ENCODE measurements around the gene TRMT11.
"Not testable (repeated sequence)": the region's sequence is repeated elsewhere in the genome, so short reads cannot be mapped to it uniquely, and the experiment has no call there.

TRMT11 gene

DNA sequence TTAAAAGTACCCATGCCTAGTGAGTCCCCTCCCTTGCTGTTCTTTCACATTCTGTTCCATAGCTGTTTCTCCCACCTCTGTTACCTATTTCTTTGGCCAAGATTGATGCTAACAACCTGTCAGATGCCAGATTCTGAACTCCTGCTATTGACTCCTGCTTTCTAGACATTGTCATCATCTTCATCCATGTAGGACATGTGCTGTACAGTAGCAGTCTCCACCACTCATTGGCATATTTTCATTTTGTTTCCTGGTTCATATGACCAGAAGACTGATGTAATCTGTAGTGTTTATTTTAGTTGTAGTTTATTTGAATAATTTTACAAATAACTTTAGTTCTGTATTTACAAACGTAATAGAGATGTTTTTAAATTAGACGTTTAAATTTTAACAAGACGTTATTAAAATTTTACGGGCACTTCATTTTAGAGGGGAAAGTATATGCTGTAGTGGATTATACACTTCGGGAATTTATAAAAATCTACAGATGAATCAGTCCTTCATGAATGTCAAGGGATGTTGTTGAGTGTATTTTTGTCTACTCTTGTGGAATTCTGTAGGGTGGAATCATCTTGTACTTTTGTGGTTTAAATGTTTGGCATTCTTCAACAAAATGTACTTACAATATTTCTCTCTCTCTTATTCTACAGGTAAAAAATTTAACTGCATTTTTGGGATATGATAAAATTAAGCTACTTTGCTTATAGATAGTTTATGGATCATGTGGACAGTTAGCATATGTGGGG is 34.1 kb downstream of the TRMT11 start:
- Histone ChIP-seq H3K9ac (ENCODE audit: low read length) (no peak overlapping the region), H3K27me3 (ENCODE audit: insufficient read depth, low read length) (no peaks in the 10 kb centered on the region), H3K4me1 (ENCODE audit: insufficient read depth, low read length, severe bottlenecking) (no peaks in the 10 kb centered on the region), H4K20me1 (ENCODE audit: insufficient read depth, low read length) (no peaks in the 10 kb centered on the region), H3F3A (ENCODE audit: insufficient read depth, low read length) (no peaks in the 10 kb centered on the region), H3K79me2 (ENCODE audit: insufficient read depth, low read length) (no peaks in the 10 kb centered on the region), H3K9me2 (ENCODE audit: low read depth, low read length) (no peaks in the 10 kb centered on the region), H3K27ac (ENCODE audit: low read depth, low read length, poor library complexity, severe bottlenecking) (no peak overlapping the region), H3K36me3 (ENCODE audit: insufficient read depth, low read length) (peaks cover 88% of the 10 kb centered on the region), H3K9me3 (ENCODE audit: low read length) (no peaks in the 10 kb centered on the region), H3K4me3 (ENCODE audit: low read depth, low read length, poor library complexity, severe bottlenecking) (no peak overlapping the region), H2AFZ (ENCODE audit: low read length) (no peak overlapping the region), H3K4me2 (ENCODE audit: low read length) (no peak overlapping the region)
- no peak for TF ChIP-seq EZH2 (IDR thresholded peaks at IDR 0.05; ENCODE audit: borderline replicate concordance, low read length)
- TF ChIP-seq, protein P1, sequence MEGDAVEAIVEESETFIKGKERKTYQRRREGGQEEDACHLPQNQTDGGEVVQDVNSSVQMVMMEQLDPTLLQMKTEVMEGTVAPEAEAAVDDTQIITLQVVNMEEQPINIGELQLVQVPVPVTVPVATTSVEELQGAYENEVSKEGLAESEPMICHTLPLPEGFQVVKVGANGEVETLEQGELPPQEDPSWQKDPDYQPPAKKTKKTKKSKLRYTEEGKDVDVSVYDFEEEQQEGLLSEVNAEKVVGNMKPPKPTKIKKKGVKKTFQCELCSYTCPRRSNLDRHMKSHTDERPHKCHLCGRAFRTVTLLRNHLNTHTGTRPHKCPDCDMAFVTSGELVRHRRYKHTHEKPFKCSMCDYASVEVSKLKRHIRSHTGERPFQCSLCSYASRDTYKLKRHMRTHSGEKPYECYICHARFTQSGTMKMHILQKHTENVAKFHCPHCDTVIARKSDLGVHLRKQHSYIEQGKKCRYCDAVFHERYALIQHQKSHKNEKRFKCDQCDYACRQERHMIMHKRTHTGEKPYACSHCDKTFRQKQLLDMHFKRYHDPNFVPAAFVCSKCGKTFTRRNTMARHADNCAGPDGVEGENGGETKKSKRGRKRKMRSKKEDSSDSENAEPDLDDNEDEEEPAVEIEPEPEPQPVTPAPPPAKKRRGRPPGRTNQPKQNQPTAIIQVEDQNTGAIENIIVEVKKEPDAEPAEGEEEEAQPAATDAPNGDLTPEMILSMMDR (IDR thresholded peaks at IDR 0.05; ENCODE audit: low read length): no peak

DNA sequence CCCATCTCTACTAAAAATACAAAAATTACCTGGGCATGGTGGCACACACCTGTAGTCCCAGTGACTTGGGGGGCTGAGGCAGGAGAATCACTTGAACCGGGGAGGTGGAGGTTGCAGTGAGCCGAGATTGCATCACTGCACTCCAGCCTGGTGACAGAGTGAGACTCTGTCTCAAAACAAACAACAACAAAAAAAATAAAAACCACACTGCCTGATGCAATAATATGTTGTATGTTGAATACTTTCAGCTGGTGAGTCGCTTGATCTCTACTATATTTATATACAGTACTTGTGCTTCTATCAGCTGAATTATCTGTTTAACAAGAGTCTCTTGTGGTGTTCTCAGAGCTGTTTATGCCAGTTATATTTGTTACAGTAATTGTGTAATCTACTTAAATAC is 37.1 kb downstream of the TRMT11 start:
- peaks cover 83% of the 10 kb centered on the region for H3K36me3 ChIP-seq (ENCODE audit: insufficient read depth, low read length)
- H3K4me1 ChIP-seq (ENCODE audit: insufficient read depth, low read length, severe bottlenecking); H2AFZ ChIP-seq (ENCODE audit: low read length); H3K9me2 ChIP-seq (ENCODE audit: low read depth, low read length); H3K4me2 ChIP-seq (ENCODE audit: low read length); H4K20me1 ChIP-seq (ENCODE audit: insufficient read depth, low read length); H3F3A ChIP-seq (ENCODE audit: insufficient read depth, low read length); H3K9ac ChIP-seq (ENCODE audit: low read length); H3K9me3 ChIP-seq (ENCODE audit: low read length); H3K79me2 ChIP-seq (ENCODE audit: insufficient read depth, low read length); H3K27me3 ChIP-seq (ENCODE audit: insufficient read depth, low read length); H3K27ac ChIP-seq (ENCODE audit: low read depth, low read length, poor library complexity, severe bottlenecking); H3K4me3 ChIP-seq (ENCODE audit: low read depth, low read length, poor library complexity, severe bottlenecking): not testable (repeated sequence)

- Histone ChIP-seq H4K20me1 (ENCODE audit: insufficient read depth, low read length) (no peaks in the 10 kb centered on the region), H3K9me3 (ENCODE audit: low read length) (no peaks in the 10 kb centered on the region), H3K9ac (ENCODE audit: low read length) (no peak overlapping the region), H3K79me2 (ENCODE audit: insufficient read depth, low read length) (no peaks in the 10 kb centered on the region), H3K9me2 (ENCODE audit: low read depth, low read length) (no peaks in the 10 kb centered on the region), H3K4me1 (ENCODE audit: insufficient read depth, low read length, severe bottlenecking) (no peaks in the 10 kb centered on the region), H3F3A (ENCODE audit: insufficient read depth, low read length) (no peaks in the 10 kb centered on the region), H2AFZ (ENCODE audit: low read length) (no peak overlapping the region), H3K27me3 (ENCODE audit: insufficient read depth, low read length) (no peaks in the 10 kb centered on the region), H3K27ac (ENCODE audit: low read depth, low read length, poor library complexity, severe bottlenecking) (no peak overlapping the region), H3K4me2 (ENCODE audit: low read length) (no peak overlapping the region), H3K4me3 (ENCODE audit: low read depth, low read length, poor library complexity, severe bottlenecking) (no peak overlapping the region), H3K36me3 (ENCODE audit: insufficient read depth, low read length) (peaks cover 78% of the 10 kb centered on the region)
- TF ChIP-seq EZH2 (IDR thresholded peaks at IDR 0.05; ENCODE audit: borderline replicate concordance, low read length): no peak
- TF ChIP-seq, protein P1 (IDR thresholded peaks at IDR 0.05; ENCODE audit: low read length): no peak
These were observed 39.7 kb downstream of the TRMT11 start for GRCh38 chr6:126026001-126026400.

GRCh38 chr6:126027601-126028000 is 41.3 kb downstream of the TRMT11 start:
- Histone ChIP-seq H3K27me3 (ENCODE audit: insufficient read depth, low read length) (no peaks in the 10 kb centered on the region), H3K9ac (ENCODE audit: low read length) (no peak overlapping the region), H3K9me3 (ENCODE audit: low read length) (no peaks in the 10 kb centered on the region), H3F3A (ENCODE audit: insufficient read depth, low read length) (no peaks in the 10 kb centered on the region), H3K36me3 (ENCODE audit: insufficient read depth, low read length) (peaks cover 63% of the 10 kb centered on the region), H2AFZ (ENCODE audit: low read length) (no peak overlapping the region), H3K9me2 (ENCODE audit: low read depth, low read length) (no peaks in the 10 kb centered on the region), H3K4me2 (ENCODE audit: low read length) (no peak overlapping the region), H3K4me3 (ENCODE audit: low read depth, low read length, poor library complexity, severe bottlenecking) (no peak overlapping the region), H3K4me1 (ENCODE audit: insufficient read depth, low read length, severe bottlenecking) (no peaks in the 10 kb centered on the region), H4K20me1 (ENCODE audit: insufficient read depth, low read length) (no peaks in the 10 kb centered on the region), H3K27ac (ENCODE audit: low read depth, low read length, poor library complexity, severe bottlenecking) (no peak overlapping the region), H3K79me2 (ENCODE audit: insufficient read depth, low read length) (no peaks in the 10 kb centered on the region)
- no peak for TF ChIP-seq EZH2 (IDR thresholded peaks at IDR 0.05; ENCODE audit: borderline replicate concordance, low read length)
